GM23338 (cell line): ENCODE results near the gene FRAS1. TPM values are rescaled to one million over a fixed set of nuclear protein-coding genes. Genes with fewer than 3 reads are reported as not detected.

Experiments used
- ATAC-seq: fragments of 200-7000 bp; cut with Tn5 transposase; 3 replicates; pipeline ENCODE4 v1.9.1; 2020
- DNase-seq: peaks from one replicate; pipeline ENCODE4 v3.0.0-alpha.2; 2015; ENCODE audit warnings: low spot score
- H2AFZ ChIP-seq: fragments of 200-600 bp; sonication (generic); 2 replicates; pipeline ENCODE4 v1.8.0; 2016; ENCODE audit warnings: antibody characterized with exemption, mild to moderate bottlenecking, moderate library complexity
- H3F3A ChIP-seq: fragments of 200-600 bp; sonication (generic); replicated peaks from 2 replicates; pipeline ENCODE4 v1.8.0; 2017; ENCODE audit warnings: antibody characterized with exemption, mixed run types, low read depth
- H3K27ac ChIP-seq: fragments of 200-600 bp; sonication (generic); 2 replicates; pipeline ENCODE4 v1.6.1; 2016; ENCODE audit warnings: low read depth
- H3K27me3 ChIP-seq: fragments of 200-600 bp; sonication (generic); 2 replicates; pipeline ENCODE4 v1.8.0; 2016; ENCODE audit warnings: mild to moderate bottlenecking, mixed run types, moderate library complexity; ENCODE audit not compliant: insufficient read depth
- H3K36me3 ChIP-seq: fragments of 200-600 bp; sonication (generic); 2 replicates; pipeline ENCODE4 v1.8.0; 2016; ENCODE audit warnings: mild to moderate bottlenecking; ENCODE audit not compliant: insufficient read depth
- H3K4me1 ChIP-seq: fragments of 200-600 bp; sonication (generic); 2 replicates; pipeline ENCODE4 v1.8.0; 2016; ENCODE audit warnings: mild to moderate bottlenecking, moderate library complexity; ENCODE audit not compliant: insufficient read depth
- H3K4me2 ChIP-seq: fragments of 200-600 bp; sonication (generic); 2 replicates; pipeline ENCODE4 v1.7.1; 2017; ENCODE audit warnings: mixed run types
- H3K4me3 ChIP-seq: fragments of 200-600 bp; sonication (generic); 2 replicates; pipeline ENCODE4 v1.6.1; 2016; ENCODE audit warnings: mixed run types
- H3K79me2 ChIP-seq: fragments of 200-600 bp; sonication (generic); replicated peaks from 2 replicates; pipeline ENCODE4 v1.8.0; 2017; ENCODE audit warnings: mild to moderate bottlenecking; ENCODE audit not compliant: insufficient read depth
- H3K9me2 ChIP-seq: fragments of 200-600 bp; sonication (generic); 2 replicates; pipeline ENCODE4 v1.8.0; 2017; ENCODE audit not compliant: insufficient read depth
- H4K20me1 ChIP-seq: fragments of 200-600 bp; sonication (generic); replicated peaks from 2 replicates; pipeline ENCODE4 v1.8.0; 2017; ENCODE audit warnings: mild to moderate bottlenecking; ENCODE audit not compliant: insufficient read depth
- H3K27ac Mint-ChIP-seq: 2 replicates; pipeline ENCODE4 v1.8.0; 2020; ENCODE audit warnings: inconsistent platforms, mild to moderate bottlenecking, moderate library complexity, mixed read lengths
- H3K27me3 Mint-ChIP-seq: 3 replicates; pipeline ENCODE4 v1.8.0; 2022; ENCODE audit warnings: low read depth, mild to moderate bottlenecking, moderate library complexity, mixed read lengths, inconsistent platforms; ENCODE audit not compliant: insufficient read depth, poor library complexity
- H3K36me3 Mint-ChIP-seq: 3 replicates; pipeline ENCODE4 v1.8.0; 2021; ENCODE audit warnings: low read depth, mild to moderate bottlenecking, inconsistent platforms, moderate library complexity, mixed read lengths
- H3K4me1 Mint-ChIP-seq: 3 replicates; pipeline ENCODE4 v1.8.0; 2020; ENCODE audit warnings: mild to moderate bottlenecking, inconsistent platforms, mixed read lengths
- H3K4me3 Mint-ChIP-seq: 3 replicates; pipeline ENCODE4 v1.8.0; 2021; ENCODE audit warnings: moderate library complexity, mild to moderate bottlenecking, inconsistent platforms, mixed read lengths
- H3K9me3 Mint-ChIP-seq: 3 replicates; pipeline ENCODE4 v1.8.0; 2020; ENCODE audit warnings: moderate library complexity, mild to moderate bottlenecking, inconsistent platforms, mixed read lengths
- CREB1 ChIP-seq: fragments of 250-450 bp; sonication (Bioruptor Pico); IDR thresholded peaks from 2 replicates; pipeline ENCODE4 v1.5.0; 2020; ENCODE audit warnings: low read depth, mild to moderate bottlenecking, moderate library complexity
- EZH2 ChIP-seq: fragments of 200-600 bp; sonication (generic); IDR thresholded peaks from one replicate; pipeline ENCODE4 v1.8.0; 2017; ENCODE audit warnings: antibody characterized with exemption, mild to moderate bottlenecking, low read depth; ENCODE audit not compliant: unreplicated experiment
- EZH2phosphoT487 ChIP-seq: fragments of 200-600 bp; sonication (generic); IDR thresholded peaks from one replicate; pipeline ENCODE4 v1.8.1; 2018; ENCODE audit warnings: antibody characterized with exemption; ENCODE audit not compliant: unreplicated experiment
- JUNB ChIP-seq: IDR thresholded peaks from one replicate; pipeline ENCODE4 v1.6.1; 2016; ENCODE audit warnings: antibody characterized with exemption; ENCODE audit not compliant: unreplicated experiment
- NANOG ChIP-seq: IDR thresholded peaks from 2 replicates; pipeline ENCODE4 v1.6.1; 2016; ENCODE audit warnings: antibody characterized with exemption, borderline replicate concordance
- POLR2AphosphoS5 ChIP-seq: IDR thresholded peaks from 2 replicates; pipeline ENCODE4 v1.6.1; 2016; ENCODE audit warnings: antibody characterized with exemption, low read depth
- STAT1 ChIP-seq: IDR thresholded peaks from one replicate; pipeline ENCODE4 v1.6.1; 2016; ENCODE audit warnings: antibody characterized with exemption; ENCODE audit not compliant: unreplicated experiment
- ZNF114 ChIP-seq: fragments of 250-450 bp; sonication (Bioruptor Pico); IDR thresholded peaks from 2 replicates; pipeline ENCODE4 v1.5.0; 2020; ENCODE audit warnings: mild to moderate bottlenecking, moderate library complexity
- ZNF331 ChIP-seq: fragments of 250-450 bp; sonication (Bioruptor Pico); IDR thresholded peaks from 2 replicates; pipeline ENCODE4 v1.5.0; 2020; ENCODE audit warnings: low read depth, mild to moderate bottlenecking, moderate library complexity
- polyA plus RNA-seq: library from polyadenylated mRNA; unstranded; fragments of >200 nt; fragmentation: Nextera tagmentation; extraction: Ambion mirVana; gene quantifications from 2 replicates; pipeline ENCODE4 v1.2.1, GENCODE V29; 2016
- total RNA-seq: library from RNA; depleted of rRNA; stranded (reverse); fragments of >200 nt; shearing (Covaris generic); gene quantifications from 2 replicates; pipeline ENCODE4 v1.2.3, GENCODE V29; 2014
- TF ChIP-seq, protein P1 (sequence below): fragments of 250-450 bp; sonication (Bioruptor Pico); IDR thresholded peaks from 2 replicates; pipeline ENCODE4 v1.5.0; 2020; ENCODE audit warnings: mild to moderate bottlenecking, moderate library complexity
- TF ChIP-seq, protein P2 (sequence below): IDR thresholded peaks from 2 replicates; pipeline ENCODE4 v1.6.1; 2016; ENCODE audit warnings: antibody characterized with exemption
- TF ChIP-seq, protein P3 (sequence below): IDR thresholded peaks from one replicate; pipeline ENCODE4 v1.6.1; 2018; ENCODE audit warnings: antibody characterized with exemption; ENCODE audit not compliant: unreplicated experiment
- TF ChIP-seq, protein P4 (sequence below), 2 experiments: fragments of 200-600 bp in 1 of 2; sonication (generic) in 1 of 2; conservative IDR thresholded peaks; 2 replicates each; pipeline versions ENCODE4 v1.5.1 to v1.6.1; 2016 to 2017; ENCODE audit warnings: antibody characterized with exemption in 2 of 2, low read depth in 2 of 2, mild to moderate bottlenecking in 2 of 2, moderate library complexity in 1 of 2

The FRAS1 gene
- total and polyA plus RNA-seq, 2 experiments from 2014 or later = 12.4 to 108 TPM

DNA sequence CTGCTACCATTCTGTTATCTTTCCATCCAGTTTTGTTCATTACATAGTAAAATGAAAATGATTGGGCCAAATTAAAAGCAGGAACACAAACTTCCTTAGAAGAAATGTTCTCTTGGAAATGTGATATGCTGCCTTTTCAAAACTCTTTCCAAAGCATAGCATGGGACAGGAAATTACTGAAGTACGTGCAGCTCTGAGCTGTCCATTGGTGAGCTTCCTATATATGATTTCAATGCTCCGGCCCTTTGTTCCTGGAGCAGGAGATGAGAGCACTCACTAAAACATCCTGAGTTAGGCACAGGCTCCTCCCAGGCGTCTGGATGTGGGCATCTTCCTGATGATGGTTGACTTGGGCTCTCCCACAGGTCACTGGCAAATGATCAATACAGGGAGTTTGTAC, 461.4 kb downstream of the FRAS1 start:
- ATAC-seq (no peak), DNase-seq (no peak)
- H3K27me3 Mint-ChIP-seq = peaks cover 4% of the 10 kb centered on the region
- H3K4me3 Mint-ChIP-seq = no peak overlapping the region
- Histone ChIP-seq H3K4me1 (no peaks in the 10 kb centered on the region), H3K9me2 (no peaks in the 10 kb centered on the region), H3F3A (no peaks in the 10 kb centered on the region), H3K4me2 (no peak overlapping the region), H2AFZ (no peak overlapping the region), H3K36me3 (peaks cover 21% of the 10 kb centered on the region), H3K27me3 (no peaks in the 10 kb centered on the region), H3K4me3 (no peak overlapping the region), H3K27ac (no peak overlapping the region), H4K20me1 (no peaks in the 10 kb centered on the region; the same call in 1 of the 2 replicates), H3K79me2 (no peaks in the 10 kb centered on the region)
- no peaks in the 10 kb centered on the region for H3K9me3 Mint-ChIP-seq
- H3K27ac Mint-ChIP-seq = no peak overlapping the region
- TF ChIP-seq STAT1 = no peak
- TF ChIP-seq JUNB = no peak
- no peak for TF ChIP-seq ZNF331 (CRISPR knock-in tag)
- TF ChIP-seq, protein P1, sequence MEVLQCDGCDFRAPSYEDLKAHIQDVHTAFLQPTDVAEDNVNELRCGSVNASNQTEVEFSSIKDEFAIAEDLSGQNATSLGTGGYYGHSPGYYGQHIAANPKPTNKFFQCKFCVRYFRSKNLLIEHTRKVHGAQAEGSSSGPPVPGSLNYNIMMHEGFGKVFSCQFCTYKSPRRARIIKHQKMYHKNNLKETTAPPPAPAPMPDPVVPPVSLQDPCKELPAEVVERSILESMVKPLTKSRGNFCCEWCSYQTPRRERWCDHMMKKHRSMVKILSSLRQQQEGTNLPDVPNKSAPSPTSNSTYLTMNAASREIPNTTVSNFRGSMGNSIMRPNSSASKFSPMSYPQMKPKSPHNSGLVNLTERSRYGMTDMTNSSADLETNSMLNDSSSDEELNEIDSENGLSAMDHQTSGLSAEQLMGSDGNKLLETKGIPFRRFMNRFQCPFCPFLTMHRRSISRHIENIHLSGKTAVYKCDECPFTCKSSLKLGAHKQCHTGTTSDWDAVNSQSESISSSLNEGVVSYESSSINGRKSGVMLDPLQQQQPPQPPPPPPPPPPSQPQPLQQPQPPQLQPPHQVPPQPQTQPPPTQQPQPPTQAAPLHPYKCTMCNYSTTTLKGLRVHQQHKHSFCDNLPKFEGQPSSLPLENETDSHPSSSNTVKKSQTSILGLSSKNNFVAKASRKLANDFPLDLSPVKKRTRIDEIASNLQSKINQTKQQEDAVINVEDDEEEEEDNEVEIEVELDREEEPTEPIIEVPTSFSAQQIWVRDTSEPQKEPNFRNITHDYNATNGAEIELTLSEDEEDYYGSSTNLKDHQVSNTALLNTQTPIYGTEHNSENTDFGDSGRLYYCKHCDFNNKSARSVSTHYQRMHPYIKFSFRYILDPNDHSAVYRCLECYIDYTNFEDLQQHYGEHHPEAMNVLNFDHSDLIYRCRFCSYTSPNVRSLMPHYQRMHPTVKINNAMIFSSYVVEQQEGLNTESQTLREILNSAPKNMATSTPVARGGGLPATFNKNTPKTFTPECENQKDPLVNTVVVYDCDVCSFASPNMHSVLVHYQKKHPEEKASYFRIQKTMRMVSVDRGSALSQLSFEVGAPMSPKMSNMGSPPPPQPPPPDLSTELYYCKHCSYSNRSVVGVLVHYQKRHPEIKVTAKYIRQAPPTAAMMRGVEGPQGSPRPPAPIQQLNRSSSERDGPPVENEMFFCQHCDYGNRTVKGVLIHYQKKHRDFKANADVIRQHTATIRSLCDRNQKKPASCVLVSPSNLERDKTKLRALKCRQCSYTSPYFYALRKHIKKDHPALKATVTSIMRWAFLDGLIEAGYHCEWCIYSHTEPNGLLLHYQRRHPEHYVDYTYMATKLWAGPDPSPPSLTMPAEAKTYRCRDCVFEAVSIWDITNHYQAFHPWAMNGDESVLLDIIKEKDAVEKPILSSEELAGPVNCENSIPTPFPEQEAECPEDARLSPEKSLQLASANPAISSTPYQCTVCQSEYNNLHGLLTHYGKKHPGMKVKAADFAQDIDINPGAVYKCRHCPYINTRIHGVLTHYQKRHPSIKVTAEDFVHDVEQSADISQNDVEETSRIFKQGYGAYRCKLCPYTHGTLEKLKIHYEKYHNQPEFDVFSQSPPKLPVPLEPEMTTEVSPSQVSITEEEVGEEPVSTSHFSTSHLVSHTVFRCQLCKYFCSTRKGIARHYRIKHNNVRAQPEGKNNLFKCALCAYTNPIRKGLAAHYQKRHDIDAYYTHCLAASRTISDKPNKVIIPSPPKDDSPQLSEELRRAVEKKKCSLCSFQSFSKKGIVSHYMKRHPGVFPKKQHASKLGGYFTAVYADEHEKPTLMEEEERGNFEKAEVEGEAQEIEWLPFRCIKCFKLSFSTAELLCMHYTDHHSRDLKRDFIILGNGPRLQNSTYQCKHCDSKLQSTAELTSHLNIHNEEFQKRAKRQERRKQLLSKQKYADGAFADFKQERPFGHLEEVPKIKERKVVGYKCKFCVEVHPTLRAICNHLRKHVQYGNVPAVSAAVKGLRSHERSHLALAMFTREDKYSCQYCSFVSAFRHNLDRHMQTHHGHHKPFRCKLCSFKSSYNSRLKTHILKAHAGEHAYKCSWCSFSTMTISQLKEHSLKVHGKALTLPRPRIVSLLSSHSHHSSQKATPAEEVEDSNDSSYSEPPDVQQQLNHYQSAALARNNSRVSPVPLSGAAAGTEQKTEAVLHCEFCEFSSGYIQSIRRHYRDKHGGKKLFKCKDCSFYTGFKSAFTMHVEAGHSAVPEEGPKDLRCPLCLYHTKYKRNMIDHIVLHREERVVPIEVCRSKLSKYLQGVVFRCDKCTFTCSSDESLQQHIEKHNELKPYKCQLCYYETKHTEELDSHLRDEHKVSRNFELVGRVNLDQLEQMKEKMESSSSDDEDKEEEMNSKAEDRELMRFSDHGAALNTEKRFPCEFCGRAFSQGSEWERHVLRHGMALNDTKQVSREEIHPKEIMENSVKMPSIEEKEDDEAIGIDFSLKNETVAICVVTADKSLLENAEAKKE (CRISPR knock-in tag) = no peak
- TF ChIP-seq, protein P2, sequence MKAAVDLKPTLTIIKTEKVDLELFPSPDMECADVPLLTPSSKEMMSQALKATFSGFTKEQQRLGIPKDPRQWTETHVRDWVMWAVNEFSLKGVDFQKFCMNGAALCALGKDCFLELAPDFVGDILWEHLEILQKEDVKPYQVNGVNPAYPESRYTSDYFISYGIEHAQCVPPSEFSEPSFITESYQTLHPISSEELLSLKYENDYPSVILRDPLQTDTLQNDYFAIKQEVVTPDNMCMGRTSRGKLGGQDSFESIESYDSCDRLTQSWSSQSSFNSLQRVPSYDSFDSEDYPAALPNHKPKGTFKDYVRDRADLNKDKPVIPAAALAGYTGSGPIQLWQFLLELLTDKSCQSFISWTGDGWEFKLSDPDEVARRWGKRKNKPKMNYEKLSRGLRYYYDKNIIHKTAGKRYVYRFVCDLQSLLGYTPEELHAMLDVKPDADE = no peak
- TF ChIP-seq, protein P3, sequence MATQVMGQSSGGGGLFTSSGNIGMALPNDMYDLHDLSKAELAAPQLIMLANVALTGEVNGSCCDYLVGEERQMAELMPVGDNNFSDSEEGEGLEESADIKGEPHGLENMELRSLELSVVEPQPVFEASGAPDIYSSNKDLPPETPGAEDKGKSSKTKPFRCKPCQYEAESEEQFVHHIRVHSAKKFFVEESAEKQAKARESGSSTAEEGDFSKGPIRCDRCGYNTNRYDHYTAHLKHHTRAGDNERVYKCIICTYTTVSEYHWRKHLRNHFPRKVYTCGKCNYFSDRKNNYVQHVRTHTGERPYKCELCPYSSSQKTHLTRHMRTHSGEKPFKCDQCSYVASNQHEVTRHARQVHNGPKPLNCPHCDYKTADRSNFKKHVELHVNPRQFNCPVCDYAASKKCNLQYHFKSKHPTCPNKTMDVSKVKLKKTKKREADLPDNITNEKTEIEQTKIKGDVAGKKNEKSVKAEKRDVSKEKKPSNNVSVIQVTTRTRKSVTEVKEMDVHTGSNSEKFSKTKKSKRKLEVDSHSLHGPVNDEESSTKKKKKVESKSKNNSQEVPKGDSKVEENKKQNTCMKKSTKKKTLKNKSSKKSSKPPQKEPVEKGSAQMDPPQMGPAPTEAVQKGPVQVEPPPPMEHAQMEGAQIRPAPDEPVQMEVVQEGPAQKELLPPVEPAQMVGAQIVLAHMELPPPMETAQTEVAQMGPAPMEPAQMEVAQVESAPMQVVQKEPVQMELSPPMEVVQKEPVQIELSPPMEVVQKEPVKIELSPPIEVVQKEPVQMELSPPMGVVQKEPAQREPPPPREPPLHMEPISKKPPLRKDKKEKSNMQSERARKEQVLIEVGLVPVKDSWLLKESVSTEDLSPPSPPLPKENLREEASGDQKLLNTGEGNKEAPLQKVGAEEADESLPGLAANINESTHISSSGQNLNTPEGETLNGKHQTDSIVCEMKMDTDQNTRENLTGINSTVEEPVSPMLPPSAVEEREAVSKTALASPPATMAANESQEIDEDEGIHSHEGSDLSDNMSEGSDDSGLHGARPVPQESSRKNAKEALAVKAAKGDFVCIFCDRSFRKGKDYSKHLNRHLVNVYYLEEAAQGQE = no peak
- TF ChIP-seq POLR2AphosphoS5 = no peak
- TF ChIP-seq EZH2phosphoT487 = no peak
- TF ChIP-seq, protein P4, sequence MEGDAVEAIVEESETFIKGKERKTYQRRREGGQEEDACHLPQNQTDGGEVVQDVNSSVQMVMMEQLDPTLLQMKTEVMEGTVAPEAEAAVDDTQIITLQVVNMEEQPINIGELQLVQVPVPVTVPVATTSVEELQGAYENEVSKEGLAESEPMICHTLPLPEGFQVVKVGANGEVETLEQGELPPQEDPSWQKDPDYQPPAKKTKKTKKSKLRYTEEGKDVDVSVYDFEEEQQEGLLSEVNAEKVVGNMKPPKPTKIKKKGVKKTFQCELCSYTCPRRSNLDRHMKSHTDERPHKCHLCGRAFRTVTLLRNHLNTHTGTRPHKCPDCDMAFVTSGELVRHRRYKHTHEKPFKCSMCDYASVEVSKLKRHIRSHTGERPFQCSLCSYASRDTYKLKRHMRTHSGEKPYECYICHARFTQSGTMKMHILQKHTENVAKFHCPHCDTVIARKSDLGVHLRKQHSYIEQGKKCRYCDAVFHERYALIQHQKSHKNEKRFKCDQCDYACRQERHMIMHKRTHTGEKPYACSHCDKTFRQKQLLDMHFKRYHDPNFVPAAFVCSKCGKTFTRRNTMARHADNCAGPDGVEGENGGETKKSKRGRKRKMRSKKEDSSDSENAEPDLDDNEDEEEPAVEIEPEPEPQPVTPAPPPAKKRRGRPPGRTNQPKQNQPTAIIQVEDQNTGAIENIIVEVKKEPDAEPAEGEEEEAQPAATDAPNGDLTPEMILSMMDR (conservative IDR thresholded peaks at IDR 0.05; ENCODE audit: low read depth in 2 of 2) = no peak
- no peak for TF ChIP-seq EZH2
- no peak for TF ChIP-seq CREB1 (CRISPR knock-in tag)
- no peak for TF ChIP-seq ZNF114 (CRISPR knock-in tag)
- TF ChIP-seq NANOG = no peak
- H3K36me3 Mint-ChIP-seq = peaks cover 18% of the 10 kb centered on the region
- H3K4me1 Mint-ChIP-seq = no peaks in the 10 kb centered on the region
